ENCODE results near the gene EIF2B4. TPM values are rescaled to one million over a fixed set of nuclear protein-coding genes. Genes with fewer than 3 reads are reported as not detected.

EIF2B4 gene
- total and polyA plus RNA-seq, 10 donors, result 26.5 to 58.1 (median 30.6) TPM

DNA sequence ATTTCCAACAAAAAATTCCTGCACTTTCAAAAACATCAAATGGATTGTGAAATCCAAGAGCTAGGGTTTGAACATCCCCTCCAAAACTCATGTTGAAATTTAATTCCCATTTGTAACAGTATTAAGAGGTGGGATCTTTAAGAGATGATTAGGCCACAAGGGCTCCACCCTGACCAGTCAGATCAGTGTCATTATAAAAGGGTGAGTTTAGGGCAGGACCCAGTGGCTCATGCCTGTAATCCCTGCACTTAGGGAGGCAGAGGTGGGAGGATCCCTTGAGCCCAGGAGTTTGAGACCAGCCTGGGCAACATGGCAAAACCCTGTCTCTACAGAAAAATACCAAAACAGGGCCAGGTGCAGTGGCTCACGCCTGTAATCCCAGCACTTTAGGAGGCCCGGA lies 22.5 kb downstream of the EIF2B4 start:
- no peak overlapping the region for H3K4me3 ChIP-seq
- intact Hi-C loops (cut with DNase I; ENCODE audit: low total_unique reads), result no loop called here
- H3K4me1 ChIP-seq, result peaks cover 0 to 51% (median 10%) of the 10 kb centered on the region in 6 donors
- no peak for DNase-seq
- no peaks in the 10 kb centered on the region for H3K27me3 ChIP-seq (replicated peaks in 1 of 7)
- H3K36me3 ChIP-seq, result peaks cover 0 to 53% (median 13%) of the 10 kb centered on the region in 6 donors
- no peaks in the 10 kb centered on the region for H3K9me3 ChIP-seq
- WGBS, 5 donors, result 94 to 100% (median 96%) methylated on average over 2 of the region's 2 CpGs
- H3K27ac ChIP-seq, result no peak overlapping the region
- TF ChIP-seq POLR2A (IDR thresholded peaks at IDR 0.05) (no peak), POLR2AphosphoS5 (IDR thresholded peaks at IDR 0.05) (no peak)
- TF ChIP-seq, protein P1, sequence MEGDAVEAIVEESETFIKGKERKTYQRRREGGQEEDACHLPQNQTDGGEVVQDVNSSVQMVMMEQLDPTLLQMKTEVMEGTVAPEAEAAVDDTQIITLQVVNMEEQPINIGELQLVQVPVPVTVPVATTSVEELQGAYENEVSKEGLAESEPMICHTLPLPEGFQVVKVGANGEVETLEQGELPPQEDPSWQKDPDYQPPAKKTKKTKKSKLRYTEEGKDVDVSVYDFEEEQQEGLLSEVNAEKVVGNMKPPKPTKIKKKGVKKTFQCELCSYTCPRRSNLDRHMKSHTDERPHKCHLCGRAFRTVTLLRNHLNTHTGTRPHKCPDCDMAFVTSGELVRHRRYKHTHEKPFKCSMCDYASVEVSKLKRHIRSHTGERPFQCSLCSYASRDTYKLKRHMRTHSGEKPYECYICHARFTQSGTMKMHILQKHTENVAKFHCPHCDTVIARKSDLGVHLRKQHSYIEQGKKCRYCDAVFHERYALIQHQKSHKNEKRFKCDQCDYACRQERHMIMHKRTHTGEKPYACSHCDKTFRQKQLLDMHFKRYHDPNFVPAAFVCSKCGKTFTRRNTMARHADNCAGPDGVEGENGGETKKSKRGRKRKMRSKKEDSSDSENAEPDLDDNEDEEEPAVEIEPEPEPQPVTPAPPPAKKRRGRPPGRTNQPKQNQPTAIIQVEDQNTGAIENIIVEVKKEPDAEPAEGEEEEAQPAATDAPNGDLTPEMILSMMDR (IDR thresholded peaks at IDR 0.05 in 8 of 11, conservative IDR thresholded peaks at IDR 0.05 in 3 of 11), result no peak

DNA sequence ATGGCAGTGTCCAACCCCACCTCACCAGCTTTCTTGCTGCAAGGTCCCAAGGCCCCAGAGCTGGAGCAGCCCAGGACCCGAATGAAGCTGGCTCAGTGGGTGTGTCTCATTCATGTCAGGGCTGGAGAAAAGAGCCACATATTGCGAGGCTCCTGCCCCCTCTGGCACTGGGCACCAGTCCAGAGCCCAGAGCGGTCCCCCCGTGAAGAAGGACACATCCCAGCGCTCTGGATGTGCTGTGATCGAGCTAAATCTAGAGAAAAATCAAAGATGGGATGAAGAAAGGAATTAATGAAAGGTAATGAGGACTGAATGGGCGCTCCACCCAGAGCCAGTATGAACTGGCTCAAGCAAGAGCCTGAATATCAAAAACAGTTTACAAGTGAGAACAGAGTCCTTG lies 34.0 kb downstream of the EIF2B4 start:
- Histone ChIP-seq H3K36me3 (peaks cover 7 to 100% (median 89%) of the 10 kb centered on the region in 6 donors), H3K4me1 (no peaks in the 10 kb centered on the region), H3K9me3 (no peaks in the 10 kb centered on the region), H3K27me3 (replicated peaks in 1 of 7) (no peaks in the 10 kb centered on the region), H3K4me3 (no peak overlapping the region), H3K27ac (no peak overlapping the region)
- 94 to 98% (median 97%) methylated on average over 7 of the region's 7 CpGs for WGBS, 5 donors
- intact Hi-C loops (cut with DNase I; ENCODE audit: low total_unique reads), result no loop called here
- DNase-seq, result no peak
- TF ChIP-seq, protein P1 (IDR thresholded peaks at IDR 0.05 in 8 of 11, conservative IDR thresholded peaks at IDR 0.05 in 3 of 11), result no peak
- TF ChIP-seq POLR2AphosphoS5 (IDR thresholded peaks at IDR 0.05), result no peak
- TF ChIP-seq POLR2A (IDR thresholded peaks at IDR 0.05), result no peak

DNA sequence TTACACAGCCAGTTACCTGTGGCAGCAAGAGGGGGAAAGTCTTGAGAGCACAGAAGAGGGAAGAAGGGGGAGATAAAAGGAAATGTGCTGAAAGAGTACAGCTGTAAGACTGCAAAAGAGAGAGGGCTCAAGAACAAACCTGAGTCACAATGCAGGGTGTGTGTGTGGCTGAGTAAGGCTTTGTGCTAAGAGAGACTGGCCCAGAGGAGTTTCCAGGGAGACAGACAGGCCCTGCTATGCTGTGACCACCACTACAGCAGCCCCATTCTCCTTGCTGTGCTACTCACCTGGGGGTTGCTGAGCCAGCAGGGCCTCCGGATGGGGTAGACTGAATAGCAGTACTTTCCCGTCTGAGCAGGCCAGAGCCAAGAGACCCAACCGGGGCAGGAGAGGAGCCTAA lies 34.8 kb downstream of the EIF2B4 start:
- H3K4me3 ChIP-seq, result no peak overlapping the region
- WGBS, 5 donors, result 93 to 95% (median 94%) methylated on average over 3 of the region's 3 CpGs
- H3K36me3 ChIP-seq, result peaks cover 7 to 100% (median 88%) of the 10 kb centered on the region in 6 donors
- H3K27ac ChIP-seq, result no peak overlapping the region
- no peak for DNase-seq
- H3K27me3 ChIP-seq (replicated peaks in 1 of 7), result no peaks in the 10 kb centered on the region
- H3K4me1 ChIP-seq, result no peaks in the 10 kb centered on the region
- intact Hi-C loops (cut with DNase I; ENCODE audit: low total_unique reads), result no loop called here
- TF ChIP-seq, protein P1 (IDR thresholded peaks at IDR 0.05 in 8 of 11, conservative IDR thresholded peaks at IDR 0.05 in 3 of 11), result no peak
- H3K9me3 ChIP-seq, result no peaks in the 10 kb centered on the region

DNA sequence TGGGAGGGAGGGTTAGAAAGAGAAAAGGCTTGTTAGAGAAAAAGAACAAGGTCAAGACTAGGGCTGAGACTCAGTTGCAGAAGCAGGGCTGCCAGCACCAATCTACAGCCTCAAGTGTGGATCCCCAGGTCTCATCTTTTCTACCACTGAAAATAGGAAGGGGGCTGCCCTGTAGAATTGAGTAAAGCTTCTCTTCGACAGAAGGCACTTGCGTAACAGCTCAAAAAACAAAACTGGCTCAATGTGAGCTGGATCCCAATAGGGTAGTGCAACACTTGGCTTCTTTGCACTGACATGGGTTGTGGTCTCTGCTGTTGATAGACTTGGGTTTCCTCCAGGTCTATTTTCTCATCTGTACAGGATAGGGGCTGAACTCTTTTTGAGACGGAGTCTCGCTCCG lies 45.4 kb downstream of the EIF2B4 start:
- intact Hi-C loops (cut with DNase I; ENCODE audit: low total_unique reads), result no loop called here
- TF ChIP-seq POLR2A (IDR thresholded peaks at IDR 0.05) (no peak), POLR2AphosphoS5 (IDR thresholded peaks at IDR 0.05) (peak in 1 of 3 donors; percentile 7)
- TF ChIP-seq, protein P1 (IDR thresholded peaks at IDR 0.05 in 8 of 11, conservative IDR thresholded peaks at IDR 0.05 in 3 of 11), result no peak
- Histone ChIP-seq H3K27ac (no peak overlapping the region), H3K36me3 (peaks cover 3 to 44% (median 39%) of the 10 kb centered on the region in 6 donors), H3K4me3 (no peak overlapping the region), H3K9me3 (no peaks in the 10 kb centered on the region), H3K27me3 (replicated peaks in 1 of 7) (no peaks in the 10 kb centered on the region), H3K4me1 (peaks cover 9 to 30% (median 22%) of the 10 kb centered on the region in 6 donors)
- DNase-seq, result no peak
- WGBS, 5 donors, result 62 to 83% (median 77%) methylated on average over 5 of the region's 5 CpGs
